Stimulated activated CD8-positive, alpha-beta memory T cell treated with anti-CD3 and anti-CD28 coated beads, Interleukin-15, amount 100 ng/mL, for 24 hours (primary cell): Measurements from ENCODE around the gene IL19.

Experiments used
- DNase-seq: peaks from one replicate; pipeline ENCODE4 v3.0.0-alpha.2; 2020; ENCODE audit warnings: low read depth

The IL19 gene

DNA sequence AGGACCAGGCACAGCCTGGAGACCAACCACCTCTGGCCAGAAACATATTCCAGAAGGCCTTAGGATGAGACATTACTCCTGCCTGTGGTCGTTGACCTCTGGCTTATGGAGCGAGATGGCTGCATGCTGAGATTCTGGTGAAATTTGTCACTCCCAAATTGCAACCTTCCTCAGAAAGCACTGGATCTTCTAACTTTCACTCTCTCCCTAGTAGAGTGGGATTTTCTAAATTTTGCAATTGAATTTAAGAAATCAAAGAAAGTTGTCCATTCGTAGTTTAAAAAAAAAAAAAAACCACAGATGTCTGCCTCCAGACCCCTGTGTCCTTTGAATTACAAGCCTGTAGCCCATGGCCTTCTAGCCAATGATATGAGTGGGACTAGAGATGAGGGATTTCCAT, 30.3 kb downstream of the IL19 start:
- DNase-seq = no peak

- no peak for DNase-seq
Observed at GRCh38 chr1:206801467-206801866, 30.9 kb downstream of the IL19 start.

- no peak for DNase-seq
Observed at GRCh38 chr1:206802401-206802800, 31.8 kb downstream of the IL19 start.

DNA sequence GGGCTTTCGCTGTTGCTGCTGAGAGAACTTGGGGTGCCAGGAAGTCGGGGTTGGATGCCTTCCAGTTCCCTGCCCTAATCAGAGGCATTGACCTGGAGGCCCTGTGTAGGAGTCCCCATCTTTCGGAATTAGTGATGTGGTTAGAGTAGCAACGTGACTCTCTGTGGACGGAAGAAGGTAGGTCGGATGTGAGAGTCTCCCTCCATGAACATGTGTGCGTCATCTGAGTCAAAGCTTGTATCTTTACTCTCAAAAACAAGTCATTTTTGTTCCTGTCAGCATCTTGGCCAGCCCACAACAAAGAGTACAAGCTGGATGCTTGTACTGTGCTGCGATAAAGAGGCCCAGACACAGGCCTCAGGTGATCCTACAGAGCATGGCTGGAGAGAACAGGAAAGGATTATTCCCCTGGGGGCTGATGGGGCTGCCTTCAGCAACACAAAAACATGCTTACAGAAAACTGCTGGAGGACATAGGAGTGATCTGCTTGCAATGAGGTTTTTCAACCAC, 32.7 kb downstream of the IL19 start:
- DNase-seq = no peak

DNA sequence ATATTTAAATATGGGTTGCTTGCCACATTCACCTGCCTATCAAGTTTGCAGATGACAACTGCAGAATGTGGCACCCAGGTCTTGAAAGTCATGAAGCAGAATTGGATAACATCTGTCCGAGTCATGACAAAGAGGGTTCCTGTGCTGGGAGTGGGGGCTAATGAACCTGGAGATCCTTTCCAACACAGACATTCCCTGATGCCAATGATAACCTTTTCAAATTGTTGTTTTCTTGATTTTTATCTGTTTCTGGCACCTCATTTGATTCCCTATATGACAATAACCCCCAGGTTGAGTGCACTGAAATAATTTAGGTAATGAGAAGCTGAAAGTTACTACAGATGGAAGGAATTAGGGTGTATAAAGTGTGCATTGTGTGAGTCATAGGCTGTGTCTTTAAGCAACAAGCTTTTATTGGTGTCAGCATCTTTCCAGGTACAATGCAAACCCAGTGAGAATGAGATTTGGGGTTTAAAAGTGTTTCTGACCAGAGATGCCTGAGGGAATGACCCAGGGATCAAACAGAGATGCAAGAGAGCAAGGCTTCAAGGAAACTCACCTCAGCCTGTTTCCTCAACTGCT, 33.7 kb downstream of the IL19 start:
- DNase-seq = no peak

DNA sequence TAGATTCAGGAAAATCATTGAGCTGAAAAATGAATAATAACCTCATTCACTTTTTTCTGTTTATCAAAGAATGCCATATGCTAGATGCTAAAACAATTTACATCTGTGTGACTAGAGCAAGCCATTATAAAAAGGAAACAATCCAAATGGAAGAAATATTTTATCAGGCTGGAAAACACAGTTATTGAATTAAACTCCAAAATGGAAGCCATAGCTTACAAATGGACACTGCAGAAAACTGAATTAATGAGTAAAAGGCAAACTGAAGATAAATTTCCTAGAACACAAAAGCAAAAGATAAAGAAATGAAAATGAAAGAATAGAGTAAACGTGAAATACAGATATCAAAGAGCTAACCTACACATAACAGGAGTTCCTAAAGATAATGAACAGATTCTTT, 34.8 kb downstream of the IL19 start:
- no peak for DNase-seq

GRCh38 chr1:206808615-206809014, 38.0 kb downstream of the IL19 start:
- no peak for DNase-seq

DNA sequence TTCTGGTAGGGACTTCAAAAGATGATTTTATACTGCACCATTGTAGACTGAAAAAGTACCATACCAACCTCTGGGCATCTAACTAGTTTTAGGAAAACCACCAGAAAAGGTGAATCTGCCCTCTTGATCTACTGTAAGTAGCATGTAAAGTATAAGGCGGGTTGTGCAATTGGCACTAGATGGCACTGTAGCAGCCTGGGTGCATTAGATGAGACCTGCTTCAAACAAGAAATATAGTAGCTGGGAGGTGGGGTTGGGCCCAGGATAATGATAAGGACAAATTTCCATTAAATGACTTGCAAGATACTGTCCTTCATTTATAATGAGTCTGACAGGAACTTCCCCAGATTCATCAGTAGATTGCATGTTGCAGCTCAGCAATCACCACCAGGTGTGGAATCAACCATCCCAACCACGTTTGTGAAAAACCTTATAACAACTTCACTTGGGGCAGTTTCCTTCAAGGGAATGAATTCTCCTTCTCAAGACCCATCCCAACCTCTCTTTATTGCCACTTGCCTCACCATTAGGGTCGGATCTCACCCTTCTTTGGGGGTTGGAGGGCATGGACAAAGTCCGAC, 39.0 kb downstream of the IL19 start:
- DNase-seq = no peak

DNA sequence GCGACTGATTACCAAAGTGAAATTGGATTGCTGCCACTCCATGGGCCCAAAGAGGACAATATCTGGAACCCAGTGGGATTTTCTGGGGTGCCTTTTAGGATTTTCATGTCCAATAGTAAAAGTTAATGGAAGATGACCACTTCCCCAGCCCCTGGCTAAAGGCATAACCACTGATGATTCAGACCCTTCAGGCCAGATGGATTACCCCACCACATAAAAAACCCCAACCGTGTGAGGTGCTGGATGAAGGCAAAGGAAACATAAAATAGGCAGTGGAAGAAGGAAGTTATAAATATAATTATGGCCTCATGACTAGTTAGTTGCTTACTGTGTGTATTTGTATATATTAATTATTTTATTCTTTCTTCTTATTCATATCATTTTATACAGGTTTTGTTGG, 41.9 kb downstream of the IL19 start:
- DNase-seq = no peak

GRCh38 chr1:206814716-206815341, 44.3 kb downstream of the IL19 start:
- DNase-seq = no peak

DNA sequence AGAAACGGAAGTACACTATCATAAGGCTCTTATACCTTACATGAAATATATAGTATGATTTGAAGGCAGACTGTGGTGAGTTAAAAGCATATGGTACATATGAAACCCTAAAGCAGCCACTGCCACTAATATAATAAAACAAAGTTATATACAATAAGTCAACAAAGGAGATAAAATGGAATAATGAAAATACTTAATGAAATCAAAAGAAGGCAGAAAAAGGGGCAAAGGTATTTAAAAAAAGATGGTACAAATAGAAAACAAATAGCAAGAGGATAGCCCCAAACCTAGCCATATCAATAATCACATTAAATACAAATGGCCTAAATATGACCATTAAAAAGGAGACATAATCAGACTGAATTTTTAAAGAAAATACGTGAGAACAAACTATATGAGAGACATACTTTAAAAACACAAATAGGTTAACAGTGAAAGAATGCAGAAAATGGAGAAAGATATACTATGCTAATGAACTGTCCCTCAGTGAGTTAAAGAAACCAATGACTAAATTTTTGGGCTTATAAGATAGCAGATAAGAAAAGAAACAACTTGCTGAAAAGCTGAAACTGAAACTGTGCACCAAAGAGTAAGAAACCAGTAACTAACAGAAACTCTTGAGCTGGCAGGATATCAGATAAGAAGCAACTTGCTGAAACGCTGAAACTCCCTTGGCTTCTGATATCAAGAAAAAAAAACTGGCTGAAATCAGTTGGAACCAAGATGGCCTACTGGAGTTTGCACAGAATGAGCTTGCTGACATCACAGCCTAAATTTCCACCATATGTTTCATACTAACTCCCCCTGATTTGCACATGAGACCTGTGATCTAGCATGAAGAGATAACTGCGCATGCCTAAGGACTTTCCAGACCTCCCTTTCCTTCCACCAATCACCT, 46.1 kb downstream of the IL19 start:
- no peak for DNase-seq

DNA sequence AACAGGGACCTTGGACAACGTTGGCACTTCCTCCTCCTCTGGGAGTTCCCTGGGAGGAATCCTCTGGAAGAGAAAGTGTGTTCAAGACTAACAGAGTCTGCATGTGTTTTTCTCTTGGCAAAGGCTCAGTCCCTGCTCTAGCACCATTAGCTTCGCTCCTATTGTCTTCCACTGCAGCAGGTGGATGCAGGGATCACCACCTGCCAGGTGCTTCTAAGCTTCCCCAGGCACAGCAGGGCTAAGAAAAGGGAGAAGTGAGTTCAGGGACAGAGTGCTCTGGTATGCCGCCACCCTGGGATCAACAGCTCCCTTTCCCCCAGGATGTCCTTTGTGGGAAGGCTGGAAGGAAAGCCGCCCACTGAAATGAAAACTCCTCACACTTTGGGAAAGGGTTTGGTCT, 50.9 kb downstream of the IL19 start:
- DNase-seq = no peak

DNA sequence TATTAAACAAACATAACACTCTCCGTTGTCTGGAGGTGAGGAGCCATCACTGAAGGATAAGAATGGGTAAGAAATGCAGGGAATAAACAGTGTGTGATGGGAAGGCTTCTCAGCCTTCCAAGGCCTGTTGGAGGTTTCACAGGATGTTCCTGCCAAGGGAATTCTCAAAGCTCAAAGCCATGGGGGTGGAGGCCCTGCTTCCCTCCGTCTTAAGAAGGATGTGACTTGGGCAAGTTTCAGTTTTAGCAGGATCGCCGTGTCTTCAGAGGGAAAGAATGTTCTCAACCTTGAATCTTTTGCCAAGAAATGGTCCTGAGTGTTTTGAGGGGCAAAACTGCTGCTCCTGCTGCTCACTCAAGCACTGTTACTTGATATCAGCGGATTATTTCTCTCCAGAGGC, 53.2 kb downstream of the IL19 start:
- no peak for DNase-seq

GRCh38 chr1:206824331-206824730, 53.8 kb downstream of the IL19 start:
- DNase-seq = no peak

DNA sequence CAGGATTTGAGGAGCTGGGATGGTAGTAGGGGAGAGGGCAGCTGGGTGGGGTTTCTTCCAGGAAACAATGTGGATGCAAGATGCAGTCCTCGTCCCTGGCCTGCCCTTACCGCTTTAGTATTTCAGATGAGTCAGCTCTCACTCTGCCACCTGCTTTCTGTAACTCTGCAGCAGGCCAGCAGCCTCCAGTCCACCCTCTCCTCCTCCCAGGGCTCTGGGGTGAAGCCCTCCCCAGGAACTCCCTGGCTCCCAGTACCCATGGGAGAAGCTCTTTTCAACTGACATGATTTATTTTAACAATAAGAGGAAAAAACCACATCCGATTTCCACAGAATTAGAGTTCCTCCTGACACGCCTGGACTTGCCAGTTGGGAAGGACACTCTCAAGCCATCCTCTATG, 55.8 kb downstream of the IL19 start:
- DNase-seq = no peak

DNA sequence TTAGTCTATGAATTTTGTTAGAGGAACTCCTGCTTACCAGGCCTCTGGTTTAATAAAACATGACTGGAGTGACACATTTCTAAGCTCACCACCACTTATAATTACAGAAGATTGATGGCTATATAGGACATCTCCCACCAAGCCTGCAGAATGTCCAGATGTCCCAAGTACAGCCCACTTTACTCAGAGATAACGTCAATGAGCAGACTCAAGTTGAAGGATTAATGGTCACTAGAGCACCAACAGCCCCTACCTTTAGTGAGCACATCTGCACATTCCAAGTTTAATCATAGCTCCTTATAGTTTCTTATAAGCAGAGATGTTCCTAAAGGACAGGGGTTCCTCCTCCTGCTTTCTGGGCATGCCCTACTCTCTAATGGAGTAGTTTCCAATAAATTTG, 57.5 kb downstream of the IL19 start:
- DNase-seq = no peak

- DNase-seq = no peak
Observed at GRCh38 chr1:206828765-206829164, 58.2 kb downstream of the IL19 start.

DNA sequence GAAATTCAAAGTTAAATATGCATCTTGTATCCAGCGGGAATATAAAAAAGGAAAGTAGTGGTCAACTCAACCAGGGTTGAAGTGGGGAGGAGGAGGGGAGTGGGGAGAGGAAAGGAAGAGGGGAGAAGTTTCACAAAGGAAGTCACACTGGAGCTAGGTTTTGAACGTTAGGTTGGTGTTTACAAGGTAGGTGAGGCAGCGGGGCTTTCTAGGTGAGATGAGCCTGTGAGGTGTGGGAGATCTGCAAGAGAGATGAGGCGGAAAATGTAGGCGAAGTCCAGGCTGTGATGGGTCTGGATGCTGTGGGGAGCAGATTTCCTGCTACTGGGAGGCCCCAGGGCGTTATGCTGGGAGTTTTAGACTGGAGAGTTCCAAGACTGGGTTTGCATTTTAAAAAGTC, 58.7 kb downstream of the IL19 start:
- DNase-seq = no peak

DNA sequence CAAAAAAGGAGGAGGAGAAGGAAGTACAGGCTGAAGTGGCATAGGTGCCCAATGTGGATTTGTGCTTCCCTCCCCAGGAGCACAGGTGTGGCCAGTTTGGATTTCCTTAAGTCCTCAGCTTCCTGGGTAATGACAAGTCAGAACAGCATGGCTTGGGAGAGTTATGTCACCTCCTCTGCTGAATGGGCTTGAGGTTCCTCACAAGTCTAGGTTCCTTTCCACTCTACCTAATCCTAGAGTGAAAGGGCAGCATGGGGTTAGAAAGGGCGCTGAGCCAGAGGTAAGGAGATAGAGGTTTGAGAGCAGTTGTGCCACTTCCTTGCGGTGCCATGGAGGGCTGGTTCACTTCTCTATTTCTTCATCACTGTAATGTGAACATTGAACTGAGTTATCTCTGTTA, 59.3 kb downstream of the IL19 start:
- DNase-seq = no peak

- no peak for DNase-seq
Observed at GRCh38 chr1:206831650-206832049, 61.1 kb downstream of the IL19 start.

- no peak for DNase-seq
Observed at GRCh38 chr1:206832352-206832880, 61.8 kb downstream of the IL19 start.

- no peak for DNase-seq
Observed at GRCh38 chr1:206833106-206833680, 62.6 kb downstream of the IL19 start.
